Measurements from ENCODE around the gene NDUFS2.

The NDUFS2 gene

GRCh38 chr1:161201836-161202712 lies at the start of gene NDUFS2:
TSS of gene NDUFS2 (plus strand) at chr1:161202367. CDS start at chr1:161202386, 19 bp downstream.
- DNase-seq, result peak; percentile 92

GRCh38 chr1:161153176-161153575 lies 49.0 kb upstream of the NDUFS2 start:
- no peak for DNase-seq

- peak; percentile 53 for DNase-seq
Measured at GRCh38 chr1:161153682-161154337, 48.4 kb upstream of the NDUFS2 start, which contains the start of gene UFC1. TSS of gene UFC1 (plus strand) at chr1:161153978. CDS start at chr1:161153998, 20 bp downstream.

DNA sequence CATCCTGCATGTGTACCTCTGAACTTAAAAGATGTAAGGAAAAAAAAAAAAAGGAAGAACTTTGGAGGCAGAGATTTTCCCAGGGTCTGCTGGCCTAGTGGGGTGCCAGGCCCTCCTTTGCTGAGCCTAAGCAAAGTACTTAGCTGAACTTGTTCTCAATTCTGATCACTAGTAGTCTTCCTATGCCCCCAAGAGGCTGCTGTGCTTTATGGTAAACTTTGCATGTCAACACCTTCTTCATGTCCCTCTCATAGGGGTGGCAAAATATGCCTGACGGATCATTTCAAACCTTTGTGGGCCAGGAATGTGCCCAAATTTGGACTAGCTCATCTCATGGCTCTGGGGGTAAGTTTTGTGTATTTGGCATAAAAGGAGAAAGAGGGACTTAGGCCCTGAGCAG lies 44.3 kb upstream of the NDUFS2 start:
- no peak for DNase-seq

GRCh38 chr1:161158316-161159010 lies 43.7 kb upstream of the NDUFS2 start:
- DNase-seq, result no peak

- DNase-seq, result peak; percentile 49
Measured at GRCh38 chr1:161159087-161159912, 42.9 kb upstream of the NDUFS2 start, which contains the start of gene USP21. TSS of gene USP21 (plus strand) at chr1:161159500. CDS start at chr1:161160641, 1,141 bp downstream.

DNA sequence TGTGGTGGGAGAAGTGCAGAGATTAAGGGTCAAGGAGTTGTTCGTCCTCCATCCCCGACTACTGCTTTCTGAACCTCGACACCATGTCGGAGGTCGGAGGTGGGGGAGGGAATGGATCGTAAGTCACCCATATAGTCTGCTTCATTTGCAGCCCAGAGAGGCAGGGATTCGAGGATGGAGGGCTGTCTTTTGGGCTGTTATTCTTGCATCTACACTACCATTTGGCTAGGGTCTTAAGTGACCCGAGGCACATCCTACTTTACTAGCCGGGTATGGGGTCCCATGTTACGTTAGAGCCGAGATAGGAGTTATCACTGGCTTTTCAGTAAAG lies 42.3 kb upstream of the NDUFS2 start:
- no peak for DNase-seq

GRCh38 chr1:161160671-161161145 lies 41.5 kb upstream of the NDUFS2 start:
- no peak for DNase-seq

DNA sequence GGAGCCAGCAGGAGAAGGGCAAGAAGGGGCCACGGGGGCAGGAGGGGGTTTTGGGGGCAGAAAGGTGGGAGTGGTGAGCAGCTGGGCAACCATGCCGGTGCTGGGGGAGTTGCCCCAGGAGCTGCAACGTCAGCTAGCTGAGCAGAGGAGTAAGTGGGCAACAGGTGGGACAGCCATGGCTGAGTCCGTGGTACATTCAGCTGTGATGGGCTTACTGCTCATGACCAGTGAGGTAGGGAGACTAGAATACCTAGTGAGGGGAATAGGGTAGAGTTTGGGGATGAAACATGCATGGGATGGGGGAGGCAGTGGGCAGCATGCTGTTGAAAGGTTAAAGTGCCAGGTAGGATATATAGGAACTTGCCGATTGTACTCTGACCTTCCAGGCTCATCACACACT lies 40.5 kb upstream of the NDUFS2 start:
- DNase-seq, result no peak

- no peak for DNase-seq
Measured at GRCh38 chr1:161162052-161162451, 40.1 kb upstream of the NDUFS2 start.

DNA sequence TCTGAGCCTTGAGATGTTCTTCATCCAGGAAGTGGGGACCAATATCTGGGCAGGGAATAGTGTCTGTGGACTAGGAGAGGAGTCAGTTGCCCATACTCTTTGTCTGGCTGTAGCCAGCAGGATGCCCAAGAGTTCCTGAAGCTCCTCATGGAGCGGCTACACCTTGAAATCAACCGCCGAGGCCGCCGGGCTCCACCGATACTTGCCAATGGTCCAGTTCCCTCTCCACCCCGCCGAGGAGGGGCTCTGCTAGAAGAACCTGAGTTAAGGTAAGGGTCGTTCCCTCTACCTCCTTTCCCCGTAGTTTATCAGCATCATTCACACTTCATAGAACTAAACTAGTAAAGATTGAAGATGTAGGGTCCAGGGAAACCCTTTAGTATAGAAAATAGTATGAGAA lies 39.4 kb upstream of the NDUFS2 start:
- DNase-seq, result no peak

DNA sequence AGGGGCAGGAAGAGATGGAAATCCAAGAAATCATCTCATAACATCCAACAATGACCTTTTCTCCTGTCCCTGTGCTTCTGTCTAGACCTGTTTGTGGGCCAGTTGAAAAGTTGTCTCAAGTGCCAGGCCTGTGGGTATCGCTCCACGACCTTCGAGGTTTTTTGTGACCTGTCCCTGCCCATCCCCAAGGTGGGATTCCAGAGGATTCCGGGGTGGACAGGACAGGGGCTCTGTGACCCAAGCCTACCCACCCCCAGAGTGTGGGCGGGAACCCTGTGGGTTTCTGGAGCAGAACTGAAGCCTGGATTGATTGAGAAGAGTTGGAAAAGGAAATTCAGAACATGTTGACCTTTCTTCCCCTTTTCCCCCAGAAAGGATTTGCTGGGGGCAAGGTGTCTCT lies 38.4 kb upstream of the NDUFS2 start:
- DNase-seq, result no peak

- no peak for DNase-seq
Measured at GRCh38 chr1:161164901-161165610, 37.1 kb upstream of the NDUFS2 start.

DNA sequence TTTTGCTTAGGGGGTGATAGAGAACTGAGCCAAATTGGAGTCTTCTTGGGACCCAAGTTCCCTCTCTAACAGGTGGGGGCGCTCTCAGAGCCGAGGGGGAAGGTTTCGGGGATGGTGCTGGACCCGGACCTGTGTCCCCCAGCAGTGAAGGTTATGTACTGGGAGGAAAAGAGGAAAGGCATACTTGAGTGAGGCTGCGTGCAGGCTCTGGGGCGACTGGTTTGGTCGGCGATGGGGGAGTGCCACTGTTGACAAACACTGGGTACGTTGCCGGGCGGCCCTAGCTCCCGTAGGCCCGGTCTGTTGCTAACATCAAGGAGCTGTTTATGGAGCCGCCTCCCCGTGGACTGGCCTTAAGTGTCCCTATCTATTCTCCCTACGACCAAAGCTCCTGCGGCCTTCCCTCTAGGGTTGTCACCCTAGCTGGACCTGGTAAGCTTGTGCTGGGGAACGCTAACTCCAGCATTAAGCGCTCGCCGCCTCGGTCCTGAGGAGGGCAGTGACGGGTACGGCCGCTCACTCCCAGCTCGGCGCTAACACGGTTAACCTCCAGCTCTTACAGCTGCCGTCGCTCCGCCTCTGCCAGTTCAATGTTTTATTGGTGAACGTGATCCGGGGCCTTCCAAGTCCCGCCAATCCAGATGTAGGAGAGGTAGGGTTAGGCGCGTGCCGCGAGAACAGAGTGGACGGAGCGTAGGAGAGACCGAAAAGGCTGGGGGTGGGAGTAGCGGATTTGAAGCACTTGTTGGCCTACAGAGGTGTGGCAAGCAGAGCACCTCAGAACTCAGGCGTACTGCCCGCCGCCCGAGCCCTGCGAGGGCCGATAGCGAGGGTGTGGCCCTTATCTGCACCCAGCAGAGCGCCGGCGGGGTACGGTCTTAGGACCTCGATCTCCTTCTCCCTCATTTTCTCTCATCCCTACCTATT lies 36.2 kb upstream of the NDUFS2 start, which contains the start of gene PPOX:
Gene PPOX, plus strand, starts transcription at position 685 of the 927 bp plus-strand sequence. CDS start 422 bp downstream, outside the sequence.
- DNase-seq, result peak; percentile 87

DNA sequence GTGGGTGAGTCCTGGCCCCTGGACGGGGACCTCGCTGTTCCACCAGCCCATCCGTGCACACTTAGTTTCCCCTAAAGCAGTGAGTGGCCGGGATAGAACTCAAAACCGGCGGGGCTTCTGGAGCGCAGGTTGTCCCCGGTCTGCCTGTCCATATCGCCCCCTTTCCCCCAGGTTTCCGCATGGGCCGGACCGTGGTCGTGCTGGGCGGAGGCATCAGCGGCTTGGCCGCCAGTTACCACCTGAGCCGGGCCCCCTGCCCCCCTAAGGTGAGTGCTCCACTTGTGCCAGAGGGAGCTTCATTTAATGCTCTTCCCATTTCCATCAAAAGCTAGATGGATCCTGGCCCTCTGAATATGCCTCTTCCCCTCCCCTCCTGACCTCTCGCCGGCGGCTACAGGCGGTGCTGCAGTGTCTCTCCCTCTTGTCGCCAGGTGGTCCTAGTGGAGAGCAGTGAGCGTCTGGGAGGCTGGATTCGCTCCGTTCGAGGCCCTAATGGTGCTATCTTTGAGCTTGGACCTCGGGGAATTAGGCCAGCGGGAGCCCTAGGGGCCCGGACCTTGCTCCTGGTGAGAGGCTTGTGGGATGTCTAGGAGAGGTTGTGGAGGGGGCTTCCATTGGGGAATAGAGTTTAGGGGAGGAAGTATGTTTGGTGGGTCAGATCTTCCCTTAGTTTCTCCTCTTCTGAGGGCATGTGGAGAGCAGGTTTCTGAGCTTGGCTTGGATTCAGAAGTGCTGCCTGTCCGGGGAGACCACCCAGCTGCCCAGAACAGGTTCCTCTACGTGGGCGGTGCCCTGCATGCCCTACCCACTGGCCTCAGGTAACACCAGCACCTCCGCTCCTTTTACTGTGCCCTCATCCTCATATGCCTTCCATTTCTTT lies 35.3 kb upstream of the NDUFS2 start:
- no peak for DNase-seq

DNA sequence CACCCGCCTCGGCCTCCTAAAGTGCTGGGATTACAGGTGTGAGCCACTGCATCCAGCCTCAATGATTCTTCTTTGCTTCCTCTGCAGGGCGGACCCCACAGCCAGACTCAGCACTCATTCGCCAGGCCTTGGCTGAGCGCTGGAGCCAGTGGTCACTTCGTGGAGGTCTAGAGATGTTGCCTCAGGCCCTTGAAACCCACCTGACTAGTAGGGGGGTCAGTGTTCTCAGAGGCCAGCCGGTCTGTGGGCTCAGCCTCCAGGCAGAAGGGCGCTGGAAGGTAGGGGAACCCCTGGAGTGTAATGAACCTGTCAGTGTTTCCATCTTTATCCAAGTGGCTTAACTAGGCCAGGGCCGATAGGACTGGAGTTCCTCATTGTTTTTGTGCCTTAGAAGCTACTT lies 33.3 kb upstream of the NDUFS2 start:
- DNase-seq, result no peak

- no peak for DNase-seq
Measured at GRCh38 chr1:161171191-161171590, 31.0 kb upstream of the NDUFS2 start.

DNA sequence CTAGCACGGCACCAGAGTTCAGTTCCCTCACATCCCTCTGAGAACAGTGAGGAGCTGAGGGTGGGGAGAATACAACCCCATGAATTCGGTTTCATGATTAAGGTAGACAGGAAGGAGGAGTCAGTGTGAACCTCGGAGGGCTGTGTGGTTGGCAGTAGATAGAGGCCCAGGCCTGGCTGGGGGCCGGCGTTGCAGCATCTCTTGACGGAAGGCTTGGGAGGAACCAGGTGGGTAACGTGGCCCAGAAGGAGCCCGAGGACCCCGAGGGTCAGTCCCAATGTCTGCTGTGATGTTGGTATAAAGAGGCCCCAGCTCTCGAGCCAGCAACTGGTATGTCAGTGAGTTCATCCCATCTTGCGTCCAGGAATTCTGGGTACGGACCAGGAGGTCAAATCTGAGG lies 30.5 kb upstream of the NDUFS2 start:
- no peak for DNase-seq

- DNase-seq, result no peak
Measured at GRCh38 chr1:161172349-161172748, 29.8 kb upstream of the NDUFS2 start.
